Bronchial epithelial cell (primary cell): ENCODE data around the gene SRSF9. TPM values are rescaled to one million over a fixed set of nuclear protein-coding genes. Genes with fewer than 3 reads are reported as not detected.

Source experiments
- DNase-seq: peaks from one replicate; pipeline ENCODE4 v3.0.0-alpha.2; 2010; ENCODE audit warnings: low read depth
- FAIRE-seq: peaks from 2 replicates; lab custom pipeline; 2011; peaks lifted over from hg19 to GRCh38; lab: Jason Lieb, UNC
- H3K27me3 ChIP-seq: 2 replicates; pipeline ENCODE4 v1.5.1; 2011; ENCODE audit warnings: low read length; ENCODE audit not compliant: control insufficient read depth, insufficient read depth
- H3K36me3 ChIP-seq: 2 replicates; pipeline ENCODE4 v1.5.1; 2011; ENCODE audit warnings: low read length; ENCODE audit not compliant: control insufficient read depth, insufficient read depth
- H3K4me3 ChIP-seq: 2 replicates; pipeline ENCODE4 v1.5.1; 2011; ENCODE audit warnings: mild to moderate bottlenecking, low read depth, low read length, control low read depth
- CTCF ChIP-seq: IDR thresholded peaks from 2 replicates; pipeline ENCODE4 v1.5.1; 2011; ENCODE audit warnings: mild to moderate bottlenecking, moderate library complexity, low read length, control low read depth, inconsistent platforms; ENCODE audit not compliant: insufficient read depth, severe bottlenecking
- total RNA-seq: library from RNA; depleted of rRNA; stranded (reverse); fragments of >200 nt; gene quantifications from 2 replicates; pipeline ENCODE4 v1.2.1, GENCODE V29; 2014

The SRSF9 gene
- total RNA-seq, 1 donor from 2014 or later: 349 TPM

- peak; percentile 75 for TF ChIP-seq CTCF
- H3K4me3 ChIP-seq: no peak overlapping the region
- DNase-seq (peak; percentile 55), FAIRE-seq (no peak)
- H3K27me3 ChIP-seq: no peaks in the 10 kb centered on the region
- peaks cover 10% of the 10 kb centered on the region for H3K36me3 ChIP-seq
These were observed 29.8 kb downstream of the SRSF9 start for GRCh38 chr12:120439646-120440247.

GRCh38 chr12:120438495-120439198, 30.9 kb downstream of the SRSF9 start:
- Histone ChIP-seq H3K27me3 (no peaks in the 10 kb centered on the region), H3K36me3 (peaks cover 4% of the 10 kb centered on the region), H3K4me3 (peak overlapping the region; percentile 80)
- TF ChIP-seq CTCF: no peak
- FAIRE-seq (no peak), DNase-seq (no peak)

- Histone ChIP-seq H3K36me3 (peaks cover 4% of the 10 kb centered on the region), H3K27me3 (no peaks in the 10 kb centered on the region), H3K4me3 (peak within 1 kb of the TSS; percentile 80)
- TF ChIP-seq CTCF: no peak
- FAIRE-seq: no peak
- peak; percentile 99 for DNase-seq
These were observed 31.6 kb downstream of the SRSF9 start, which contains the start of gene COX6A1 for GRCh38 chr12:120437735-120438494. Gene COX6A1, plus strand, starts transcription at chr12:120438113. Its CDS starts 14 bp downstream, at chr12:120438127.

GRCh38 chr12:120432772-120433525, 36.6 kb downstream of the SRSF9 start:
- Histone ChIP-seq H3K27me3 (no peaks in the 10 kb centered on the region), H3K36me3 (no peaks in the 10 kb centered on the region), H3K4me3 (no peak overlapping the region)
- no peak for FAIRE-seq
- no peak for TF ChIP-seq CTCF
- no peak for DNase-seq

GRCh38 chr12:120429368-120429767, 40.2 kb downstream of the SRSF9 start:
- no peak for TF ChIP-seq CTCF
- DNase-seq: no peak

More at GRCh38 chr12:120429368-120429767, 40.2 kb downstream of the SRSF9 start:
- no peaks in the 10 kb centered on the region for H3K36me3 ChIP-seq
- no peak overlapping the region for H3K4me3 ChIP-seq
- no peaks in the 10 kb centered on the region for H3K27me3 ChIP-seq
- FAIRE-seq: no peak
